HEK293 (cell line): ENCODE measurements around the gene INPP4B.

Experiments
- CTCF ChIA-PET: fragments of 350-600 bp; formaldehyde crosslinking; extraction: SDS; loops from one replicate; lab custom pipeline; 2021; ENCODE audit warnings: antibody characterized with exemption; lab: Yijun Ruan, JAX
- POLR2A ChIA-PET: fragments of 300-600 bp; formaldehyde crosslinking; extraction: SDS; loops from one replicate; lab custom pipeline; 2020; ENCODE audit warnings: antibody characterized with exemption, inconsistent platforms; lab: Yijun Ruan, JAX
- H3K27ac ChIP-seq: fragments of 200-500 bp; sonication (Bioruptor generic); 2 replicates; pipeline ENCODE4 v1.5.1; 2014; ENCODE audit warnings: low read depth, low read length, control low read depth, inconsistent platforms; ENCODE audit errors: extremely low read depth
- H3K36me3 ChIP-seq, 2 experiments: fragments of 200-500 bp in 1 of 2; sonication (Bioruptor generic) in 1 of 2; 1 replicate in 1 of 2; 2 replicates in 1 of 2; pipeline ENCODE4 v1.5.1; 2014 to 2017; ENCODE audit warnings: inconsistent platforms in 2 of 2, low read length in 2 of 2; ENCODE audit not compliant: control insufficient read depth in 2 of 2, insufficient read depth in 1 of 2
- H3K4me1 ChIP-seq: fragments of 200-500 bp; sonication (Bioruptor generic); 2 replicates; pipeline ENCODE4 v1.5.1; 2014; ENCODE audit warnings: mild to moderate bottlenecking, low read length, inconsistent platforms; ENCODE audit not compliant: control insufficient read depth, insufficient read depth
- H3K4me3 ChIP-seq: 2 replicates; pipeline ENCODE4 v1.5.1; 2011; ENCODE audit warnings: low read depth, mild to moderate bottlenecking, control low read depth, low read length, moderate library complexity
- H3K9me3 ChIP-seq: fragments of 200-500 bp; sonication (Bioruptor generic); 2 replicates; pipeline ENCODE4 v1.5.1; 2014; ENCODE audit warnings: low read depth, low read length, inconsistent platforms; ENCODE audit not compliant: control insufficient read depth, insufficient read depth
- BCL6B ChIP-seq: fragments of 450-650 bp; formaldehyde crosslinking; IDR thresholded peaks from 2 replicates; pipeline ENCODE4 v1.5.1; 2017; ENCODE audit warnings: missing biosample characterization, missing genetic modification characterization
- FEZF1 ChIP-seq: fragments of 450-650 bp; formaldehyde crosslinking; IDR thresholded peaks from 2 replicates; pipeline ENCODE4 v1.5.1; 2016; ENCODE audit warnings: missing biosample characterization, missing genetic modification characterization
- GLIS1 ChIP-seq: fragments of 450-650 bp; formaldehyde crosslinking; IDR thresholded peaks from 2 replicates; pipeline ENCODE4 v1.5.1; 2016; ENCODE audit warnings: missing biosample characterization, missing genetic modification characterization
- KLF7 ChIP-seq: fragments of 450-650 bp; formaldehyde crosslinking; IDR thresholded peaks from 2 replicates; pipeline ENCODE4 v1.5.1; 2016; ENCODE audit warnings: missing biosample characterization, missing genetic modification characterization, borderline replicate concordance
- REPIN1 ChIP-seq: fragments of 450-650 bp; formaldehyde crosslinking; IDR thresholded peaks from 2 replicates; pipeline ENCODE4 v1.5.1; 2017; ENCODE audit warnings: missing biosample characterization, missing genetic modification characterization, low read depth
- REST ChIP-seq: fragments of 450-650 bp; formaldehyde crosslinking; IDR thresholded peaks from 2 replicates; pipeline ENCODE4 v1.5.1; 2016; ENCODE audit warnings: missing biosample characterization, missing genetic modification characterization
- YY2 ChIP-seq: fragments of 450-650 bp; formaldehyde crosslinking; IDR thresholded peaks from 2 replicates; pipeline ENCODE4 v1.5.1; 2016; ENCODE audit warnings: missing biosample characterization, missing genetic modification characterization
- ZBTB21 ChIP-seq: fragments of 450-650 bp; formaldehyde crosslinking; IDR thresholded peaks from 2 replicates; pipeline ENCODE4 v1.5.1; 2017; ENCODE audit warnings: missing biosample characterization, missing genetic modification characterization
- ZFP37 ChIP-seq: fragments of 450-650 bp; formaldehyde crosslinking; IDR thresholded peaks from 2 replicates; pipeline ENCODE4 v1.5.1; 2016; ENCODE audit warnings: missing biosample characterization, missing genetic modification characterization
- ZNF169 ChIP-seq: fragments of 450-650 bp; formaldehyde crosslinking; IDR thresholded peaks from 2 replicates; pipeline ENCODE4 v1.5.1; 2016; ENCODE audit warnings: missing biosample characterization, missing genetic modification characterization
- ZNF221 ChIP-seq: fragments of 450-650 bp; formaldehyde crosslinking; IDR thresholded peaks from 2 replicates; pipeline ENCODE4 v1.5.1; 2017; ENCODE audit warnings: missing biosample characterization, missing genetic modification characterization, borderline replicate concordance
- ZNF48 ChIP-seq: fragments of 450-650 bp; formaldehyde crosslinking; IDR thresholded peaks from 2 replicates; pipeline ENCODE4 v1.5.1; 2016; ENCODE audit warnings: missing biosample characterization, missing genetic modification characterization
- ZNF488 ChIP-seq: fragments of 450-650 bp; formaldehyde crosslinking; IDR thresholded peaks from 2 replicates; pipeline ENCODE4 v1.5.1; 2016; ENCODE audit warnings: missing biosample characterization, missing genetic modification characterization
- ZNF544 ChIP-seq: fragments of 450-650 bp; formaldehyde crosslinking; IDR thresholded peaks from 2 replicates; pipeline ENCODE4 v1.5.0; 2017; ENCODE audit warnings: missing biosample characterization, missing genetic modification characterization
- ZNF621 ChIP-seq: fragments of 450-650 bp; formaldehyde crosslinking; IDR thresholded peaks from 2 replicates; pipeline ENCODE4 v1.5.1; 2017; ENCODE audit warnings: missing biosample characterization, missing genetic modification characterization
- ZNF660 ChIP-seq: fragments of 450-650 bp; IDR thresholded peaks from 2 replicates; pipeline ENCODE4 v1.5.1; 2018; ENCODE audit warnings: missing biosample characterization, mild to moderate bottlenecking, missing genetic modification characterization
- ZNF692 ChIP-seq: fragments of 450-650 bp; formaldehyde crosslinking; IDR thresholded peaks from 2 replicates; pipeline ENCODE4 v1.5.1; 2016; ENCODE audit warnings: missing biosample characterization, missing genetic modification characterization
- ZNF776 ChIP-seq: fragments of 450-650 bp; formaldehyde crosslinking; IDR thresholded peaks from 2 replicates; pipeline ENCODE4 v1.5.0; 2017; ENCODE audit warnings: missing biosample characterization, missing genetic modification characterization, borderline replicate concordance
- TF ChIP-seq, protein P1 (sequence below): fragments of 450-650 bp; formaldehyde crosslinking; IDR thresholded peaks from 2 replicates; pipeline ENCODE4 v1.5.1; 2016; ENCODE audit warnings: missing biosample characterization, missing genetic modification characterization

INPP4B gene

DNA sequence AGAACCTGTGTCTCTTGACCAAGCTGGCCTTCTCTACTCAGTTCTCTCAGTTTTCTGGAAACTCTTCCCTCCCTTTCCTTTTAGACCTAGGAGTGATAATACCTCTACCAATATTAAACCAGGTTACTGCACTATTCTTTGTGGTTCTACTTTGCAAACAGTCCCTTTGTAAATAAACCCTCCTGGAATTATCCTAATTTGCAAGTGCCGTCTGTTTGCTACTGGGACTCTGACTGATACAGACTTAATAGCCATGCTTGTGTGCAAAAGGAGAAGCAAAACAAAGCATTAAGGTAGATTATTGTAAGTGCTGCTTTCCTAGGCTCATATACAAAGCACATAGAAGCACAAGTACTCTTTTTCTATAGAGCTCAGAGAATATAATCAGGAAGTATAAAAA, 507.0 kb downstream of the INPP4B start:
- no peaks in the 10 kb centered on the region for H3K36me3 ChIP-seq
- no peak for TF ChIP-seq BCL6B (tag by site-specific recombination)
- TF ChIP-seq REST (tag by site-specific recombination), result no peak
- TF ChIP-seq, protein P1, sequence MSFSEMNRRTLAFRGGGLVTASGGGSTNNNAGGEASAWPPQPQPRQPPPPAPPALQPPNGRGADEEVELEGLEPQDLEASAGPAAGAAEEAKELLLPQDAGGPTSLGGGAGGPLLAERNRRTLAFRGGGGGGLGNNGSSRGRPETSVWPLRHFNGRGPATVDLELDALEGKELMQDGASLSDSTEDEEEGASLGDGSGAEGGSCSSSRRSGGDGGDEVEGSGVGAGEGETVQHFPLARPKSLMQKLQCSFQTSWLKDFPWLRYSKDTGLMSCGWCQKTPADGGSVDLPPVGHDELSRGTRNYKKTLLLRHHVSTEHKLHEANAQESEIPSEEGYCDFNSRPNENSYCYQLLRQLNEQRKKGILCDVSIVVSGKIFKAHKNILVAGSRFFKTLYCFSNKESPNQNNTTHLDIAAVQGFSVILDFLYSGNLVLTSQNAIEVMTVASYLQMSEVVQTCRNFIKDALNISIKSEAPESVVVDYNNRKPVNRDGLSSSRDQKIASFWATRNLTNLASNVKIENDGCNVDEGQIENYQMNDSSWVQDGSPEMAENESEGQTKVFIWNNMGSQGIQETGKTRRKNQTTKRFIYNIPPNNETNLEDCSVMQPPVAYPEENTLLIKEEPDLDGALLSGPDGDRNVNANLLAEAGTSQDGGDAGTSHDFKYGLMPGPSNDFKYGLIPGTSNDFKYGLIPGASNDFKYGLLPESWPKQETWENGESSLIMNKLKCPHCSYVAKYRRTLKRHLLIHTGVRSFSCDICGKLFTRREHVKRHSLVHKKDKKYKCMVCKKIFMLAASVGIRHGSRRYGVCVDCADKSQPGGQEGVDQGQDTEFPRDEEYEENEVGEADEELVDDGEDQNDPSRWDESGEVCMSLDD (tag by site-specific recombination), result no peak
- no peak for TF ChIP-seq GLIS1 (tag by site-specific recombination)
- TF ChIP-seq ZNF488, result no peak
- no peak for TF ChIP-seq ZNF692 (tag by site-specific recombination)
- TF ChIP-seq ZFP37 (tag by site-specific recombination), result no peak
- no peak for TF ChIP-seq ZNF169 (tag by site-specific recombination)
- CTCF ChIA-PET, result no interaction called here
- H3K4me3 ChIP-seq, result no peak overlapping the region
- H3K9me3 ChIP-seq, result no peaks in the 10 kb centered on the region
- no peaks in the 10 kb centered on the region for H3K4me1 ChIP-seq
- no peak overlapping the region for H3K27ac ChIP-seq
- POLR2A ChIA-PET, result no interaction called here

GRCh38 chr4:142336251-142336934, 509.7 kb downstream of the INPP4B start:
- Histone ChIP-seq H3K9me3 (no peaks in the 10 kb centered on the region), H3K36me3 (no peaks in the 10 kb centered on the region), H3K4me1 (no peaks in the 10 kb centered on the region), H3K4me3 (no peak overlapping the region), H3K27ac (no peak overlapping the region)
- no peak for TF ChIP-seq ZNF776 (tag by site-specific recombination)
- no peak for TF ChIP-seq FEZF1
- no peak for TF ChIP-seq ZNF48 (tag by site-specific recombination)
- TF ChIP-seq ZNF221, result no peak
- no peak for TF ChIP-seq ZBTB21 (tag by site-specific recombination)
- no peak for TF ChIP-seq REPIN1 (tag by site-specific recombination)
- no peak for TF ChIP-seq KLF7
- no peak for TF ChIP-seq ZNF660 (tag by site-specific recombination)
- TF ChIP-seq ZNF621, result no peak
- TF ChIP-seq ZFP37 (tag by site-specific recombination), result no peak
- TF ChIP-seq YY2 (tag by site-specific recombination), result no peak
- no peak for TF ChIP-seq ZNF544 (tag by site-specific recombination)
- ChIA-PET POLR2A (no interaction called here), CTCF (no interaction called here)
